Measurements from ENCODE around the gene ABTB1.

ABTB1 gene

DNA sequence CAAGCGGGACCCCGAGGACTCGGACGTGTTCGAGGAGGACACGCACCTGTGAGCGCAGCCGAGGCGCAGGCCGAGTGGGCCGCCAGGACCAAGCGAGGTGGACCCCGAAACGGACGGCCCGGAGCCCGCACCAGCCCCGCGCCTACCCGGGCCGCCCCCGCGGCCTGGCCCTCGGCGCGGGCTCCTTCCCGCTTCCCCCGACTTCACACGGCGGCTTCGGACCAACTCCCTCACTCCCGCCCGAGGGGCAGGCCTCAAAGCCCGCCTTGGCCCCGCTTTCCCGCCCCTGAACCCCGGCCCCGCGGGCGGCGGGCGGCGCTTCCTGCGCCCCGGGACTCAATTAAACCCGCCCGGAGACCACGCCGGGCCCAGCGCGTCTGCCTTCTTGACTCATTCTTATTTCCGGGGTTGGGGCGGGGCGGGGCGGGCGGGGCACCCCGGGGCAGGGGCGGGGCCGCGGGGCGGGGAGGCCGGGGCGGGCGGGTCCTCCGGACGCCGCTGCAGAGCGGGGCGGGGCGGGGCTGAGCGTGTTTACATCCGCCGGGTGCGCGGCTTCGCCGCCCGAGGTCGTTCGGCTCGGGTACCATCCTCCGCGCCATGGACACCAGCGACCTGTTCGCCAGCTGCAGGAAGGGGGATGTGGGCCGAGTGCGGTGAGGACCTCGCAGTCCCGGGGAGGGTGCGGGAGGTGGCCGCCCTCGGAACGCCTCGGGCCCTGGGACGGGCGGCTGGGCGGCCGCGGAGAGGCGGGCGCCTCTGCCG is at the start of gene ABTB1:
Gene ABTB1, plus strand, starts transcription at position 524 of the 762 bp plus-strand sequence. Its CDS starts 74 bp downstream, at position 598.
- in situ Hi-C loops (cut with MboI; ENCODE audit: low sequenced_read_pairs), result loop anchor here (25.0 kb wide), 1 partner anchor 165 kb away; no protein-coding TSS in a partner anchor

- in situ Hi-C loops (cut with MboI; ENCODE audit: low sequenced_read_pairs), result no loop called here
Measured at GRCh38 chr3:127624063-127624462, 48.7 kb upstream of the ABTB1 start.

- in situ Hi-C loops (cut with MboI; ENCODE audit: low sequenced_read_pairs), result no loop called here
Measured at GRCh38 chr3:127625821-127626220, 46.9 kb upstream of the ABTB1 start.

DNA sequence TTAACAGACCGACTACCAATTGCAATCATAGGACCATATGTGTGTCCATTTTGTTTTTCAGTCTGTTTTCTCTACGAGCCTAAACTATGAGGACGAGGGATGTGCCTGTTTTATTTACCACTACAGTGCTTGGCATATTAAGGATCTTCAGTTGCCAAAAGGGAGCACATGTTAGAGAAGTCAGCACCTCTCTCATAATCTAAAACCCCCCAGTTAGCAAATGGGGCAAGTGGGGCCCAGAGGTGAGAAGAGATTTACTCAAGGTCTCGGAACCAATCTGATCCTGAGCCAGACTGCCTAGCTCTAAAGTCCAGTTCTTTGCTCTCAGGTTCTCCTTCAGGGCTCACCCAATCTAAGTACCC is 44.3 kb upstream of the ABTB1 start:
- in situ Hi-C loops (cut with MboI; ENCODE audit: low sequenced_read_pairs), result no loop called here

DNA sequence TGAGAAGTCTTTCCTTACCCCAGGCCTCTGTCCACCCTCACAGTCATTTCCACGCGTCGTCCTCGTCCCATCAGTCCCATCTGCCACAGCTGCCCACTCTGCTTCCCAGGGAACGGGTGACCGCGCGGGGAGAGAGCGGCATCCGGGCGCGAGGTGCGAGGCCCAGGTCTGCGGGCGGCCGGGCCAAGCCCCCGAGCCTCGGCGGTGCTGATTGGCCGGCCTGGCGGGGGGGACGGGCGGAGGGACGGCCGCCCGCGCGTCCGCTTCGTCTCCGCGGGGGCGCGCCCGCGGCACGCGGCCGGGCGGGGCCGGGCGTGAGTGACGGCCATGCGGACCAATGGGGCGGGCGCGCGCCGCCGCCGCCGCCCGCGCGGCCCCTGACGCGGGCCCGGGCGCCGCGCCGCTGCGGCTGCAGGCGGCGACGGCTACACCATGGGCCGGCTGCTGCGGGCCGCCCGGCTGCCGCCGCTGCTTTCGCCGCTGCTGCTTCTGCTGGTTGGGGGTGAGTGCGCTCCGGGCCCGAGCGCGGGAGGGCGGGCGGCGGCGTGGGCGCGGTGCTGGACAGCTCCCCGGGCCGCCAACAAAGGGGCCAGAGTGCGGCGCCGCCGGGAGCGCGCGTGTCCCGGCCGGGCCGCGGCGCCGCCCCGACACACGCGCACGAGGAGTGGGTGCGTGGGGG is 43.8 kb upstream of the ABTB1 start, which contains the start of gene PODXL2:
Gene PODXL2, plus strand, starts transcription at position 398 of the 679 bp plus-strand sequence. Its CDS starts 35 bp downstream, at position 433.
- in situ Hi-C loops (cut with MboI; ENCODE audit: low sequenced_read_pairs), result no loop called here

GRCh38 chr3:127629467-127630403 is 43.0 kb upstream of the ABTB1 start:
- in situ Hi-C loops (cut with MboI; ENCODE audit: low sequenced_read_pairs), result no loop called here

GRCh38 chr3:127630811-127631714 is 41.7 kb upstream of the ABTB1 start:
- in situ Hi-C loops (cut with MboI; ENCODE audit: low sequenced_read_pairs), result no loop called here

DNA sequence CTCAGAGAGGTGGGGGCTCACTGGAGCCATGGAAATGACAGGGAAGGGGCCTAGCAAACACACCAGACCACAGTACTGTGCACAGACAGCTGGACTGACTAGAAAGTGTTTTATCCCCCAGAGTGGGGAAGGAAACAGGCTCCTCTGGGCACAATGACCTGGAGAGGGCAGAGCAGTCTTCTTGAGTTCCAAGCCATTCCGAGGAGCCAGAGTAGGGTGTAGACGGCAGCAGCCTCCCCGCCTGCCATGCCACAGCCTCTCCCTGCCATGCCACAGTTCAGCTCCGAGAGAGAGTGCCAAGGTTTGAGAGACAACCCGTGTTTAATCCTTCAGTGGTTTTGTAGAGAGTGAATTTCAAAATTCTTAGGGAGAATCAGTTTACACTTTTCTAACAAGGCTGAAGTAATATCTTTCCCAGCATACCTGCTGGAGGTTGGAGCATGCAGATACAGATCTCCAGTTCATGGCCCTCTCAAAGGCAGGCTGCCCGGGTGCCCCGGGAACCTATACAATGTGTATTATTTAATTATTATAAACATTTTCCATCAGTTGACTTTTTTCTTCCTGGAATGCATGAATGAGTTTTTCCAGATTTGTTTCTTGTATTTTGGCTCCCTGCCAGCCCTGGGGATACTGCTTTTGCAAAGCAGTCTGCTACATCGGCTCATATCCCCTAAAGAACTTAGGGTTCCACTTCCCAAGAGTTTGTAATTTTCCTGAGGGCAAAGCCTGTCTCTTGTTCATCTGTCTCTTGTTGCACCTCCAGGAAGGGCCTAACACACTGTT is 40.5 kb upstream of the ABTB1 start:
- in situ Hi-C loops (cut with MboI; ENCODE audit: low sequenced_read_pairs), result no loop called here

- in situ Hi-C loops (cut with MboI; ENCODE audit: low sequenced_read_pairs), result no loop called here
Measured at GRCh38 chr3:127634653-127635052, 38.1 kb upstream of the ABTB1 start.

GRCh38 chr3:127637546-127637945 is 35.2 kb upstream of the ABTB1 start:
- in situ Hi-C loops (cut with MboI; ENCODE audit: low sequenced_read_pairs), result no loop called here

- in situ Hi-C loops (cut with MboI; ENCODE audit: low sequenced_read_pairs), result no loop called here
Measured at GRCh38 chr3:127637971-127638370, 34.8 kb upstream of the ABTB1 start.

GRCh38 chr3:127639173-127640041 is 33.3 kb upstream of the ABTB1 start:
- in situ Hi-C loops (cut with MboI; ENCODE audit: low sequenced_read_pairs), result no loop called here

GRCh38 chr3:127640042-127640355 is 32.8 kb upstream of the ABTB1 start:
- in situ Hi-C loops (cut with MboI; ENCODE audit: low sequenced_read_pairs), result no loop called here

DNA sequence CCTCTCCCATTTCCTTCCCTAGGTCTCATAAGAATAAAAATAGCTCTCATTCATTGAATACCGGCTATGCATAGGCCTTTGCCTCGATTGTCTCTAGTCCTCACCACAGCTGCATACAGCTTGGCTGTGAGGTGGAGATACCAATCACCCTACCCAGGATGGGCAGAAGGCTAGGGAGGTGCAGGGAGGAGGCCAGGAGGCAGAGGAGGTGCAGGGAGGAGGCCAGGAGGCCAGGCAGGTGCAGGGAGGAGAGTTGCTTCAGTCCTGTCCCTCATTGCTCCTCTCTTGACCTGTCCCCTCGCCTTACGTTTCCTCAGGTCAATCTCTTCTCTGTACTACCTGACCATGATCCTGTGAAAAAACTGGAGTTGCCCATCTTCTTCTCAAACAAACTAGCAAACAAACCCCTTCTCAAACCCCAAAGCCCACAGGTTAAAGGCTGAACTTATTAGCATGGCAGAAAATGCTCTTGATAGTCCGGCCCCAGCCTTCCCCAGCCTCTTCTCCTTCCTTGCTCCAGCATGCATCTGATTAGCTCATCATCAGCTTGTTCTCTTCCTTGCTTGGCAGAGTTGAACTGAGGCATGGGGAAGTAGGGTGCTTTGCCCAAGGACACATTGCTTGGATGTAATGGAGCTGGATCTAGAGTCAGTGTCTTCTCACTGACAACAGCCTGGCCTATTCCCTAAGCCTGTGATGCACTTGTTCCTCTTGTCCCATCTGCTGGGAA is 27.9 kb upstream of the ABTB1 start:
- in situ Hi-C loops (cut with MboI; ENCODE audit: low sequenced_read_pairs), result no loop called here

DNA sequence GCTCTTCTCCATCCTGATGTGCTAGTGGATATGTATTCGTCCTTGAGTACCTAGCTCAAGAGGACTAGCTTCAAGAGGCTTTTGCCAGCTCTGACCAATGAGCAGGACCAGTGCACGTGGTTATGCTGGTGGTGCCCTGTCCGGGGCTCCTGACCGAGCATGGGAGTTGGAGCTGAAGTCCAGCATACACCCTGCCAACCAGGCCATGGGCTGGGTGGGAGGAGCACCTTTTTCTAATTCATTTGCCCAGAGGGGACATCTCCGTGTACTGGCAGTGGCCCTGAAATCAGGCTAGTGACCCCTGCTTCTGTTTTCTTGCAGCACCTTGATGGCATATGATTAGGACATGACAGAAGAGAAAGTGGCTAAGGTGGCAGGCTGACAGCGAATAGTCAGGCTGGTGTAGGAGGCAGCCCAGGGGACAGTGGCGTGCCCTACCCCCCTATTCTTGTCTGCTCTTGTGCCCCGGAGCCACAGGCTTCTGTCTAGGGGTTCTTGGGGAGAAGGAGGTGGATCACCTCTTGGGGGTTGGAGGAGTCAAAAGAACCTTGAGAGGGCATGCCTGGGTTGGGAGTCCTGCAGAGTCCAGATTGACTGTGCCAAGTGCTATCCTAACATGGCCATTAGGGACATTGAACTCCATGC is 27.3 kb upstream of the ABTB1 start:
- in situ Hi-C loops (cut with MboI; ENCODE audit: low sequenced_read_pairs), result no loop called here

GRCh38 chr3:127646501-127647046 is 26.2 kb upstream of the ABTB1 start:
- in situ Hi-C loops (cut with MboI; ENCODE audit: low sequenced_read_pairs), result no loop called here

DNA sequence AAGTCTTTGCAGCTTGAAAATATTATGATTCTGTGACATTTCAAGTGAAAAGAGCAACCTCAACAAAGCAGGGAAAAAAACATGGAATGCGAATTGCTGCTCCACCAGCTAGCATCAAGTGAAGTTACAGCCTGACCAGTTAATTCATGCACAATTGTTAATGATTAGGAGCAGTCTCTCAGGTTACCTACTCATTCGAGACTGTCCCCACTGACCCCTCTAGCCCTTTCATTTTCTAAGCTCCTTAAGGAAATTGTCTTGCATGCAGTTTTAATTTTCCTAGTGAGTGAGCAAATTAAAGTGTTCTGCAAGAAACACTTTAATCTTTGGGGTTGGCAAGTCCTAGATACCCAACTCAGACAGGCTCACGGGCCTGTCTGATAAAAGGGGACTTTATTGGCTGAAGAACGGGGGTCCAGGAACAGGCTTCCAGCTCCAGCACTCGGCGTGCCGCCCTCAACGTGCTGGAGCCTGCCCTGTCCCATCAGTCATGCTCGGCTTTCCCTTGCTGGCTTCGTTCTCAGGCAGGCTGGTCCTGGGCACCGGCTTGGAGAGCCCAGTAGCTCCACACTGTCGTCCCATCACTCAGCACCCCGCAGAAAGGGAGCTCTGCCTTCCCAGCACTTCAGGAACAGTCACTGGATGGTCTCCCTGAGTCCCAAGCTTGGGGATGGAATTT is 25.4 kb upstream of the ABTB1 start:
- in situ Hi-C loops (cut with MboI; ENCODE audit: low sequenced_read_pairs), result no loop called here

All from HL-60/S4 (cell line).